Stimulated activated CD4-positive, alpha-beta T cell treated with anti-CD3 and anti-CD28 coated beads, Interleukin-15, amount 100 ng/mL, for 1 hour (primary cell): Measurements from ENCODE around the gene SCAND1.

Experiments used
- DNase-seq, 2 donors: peaks; one replicate each; pipeline ENCODE4 v3.0.0-alpha.2; 2020; ENCODE audit warnings: low read depth in 1 of 2, low spot score in 1 of 2

The SCAND1 gene

DNA sequence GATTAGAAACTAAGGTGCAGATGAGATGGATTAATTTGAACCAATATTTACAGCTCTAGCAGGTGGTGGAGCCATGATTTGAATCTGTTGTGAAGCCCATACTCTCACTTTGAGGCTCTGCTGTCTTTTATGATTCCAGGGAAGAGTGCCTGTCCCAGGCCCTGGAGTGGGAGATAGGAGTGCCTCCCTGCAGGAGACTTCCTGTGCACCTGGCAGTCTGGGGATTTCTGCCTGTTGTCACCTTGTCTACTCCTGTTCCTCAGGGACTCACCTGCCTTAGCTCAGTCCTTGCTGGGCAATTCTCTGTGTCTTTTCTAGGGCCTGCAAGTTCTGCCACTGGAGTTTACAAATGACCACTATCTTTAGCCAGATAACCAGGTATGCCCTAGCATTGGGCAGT is 46.3 kb downstream of the SCAND1 start:
- no peak for DNase-seq

GRCh38 chr20:35907017-35907701 is 47.1 kb downstream of the SCAND1 start:
- no peak for DNase-seq

GRCh38 chr20:35904982-35905663 is 49.2 kb downstream of the SCAND1 start:
- no peak for DNase-seq

GRCh38 chr20:35903843-35904242 is 50.5 kb downstream of the SCAND1 start:
- DNase-seq = no peak
